GM23248 (cell line): ENCODE data around the gene MINDY4. TPM values are rescaled to one million over a fixed set of nuclear protein-coding genes. Genes with fewer than 3 reads are reported as not detected.

Source experiments
- DNase-seq: peaks from one replicate; pipeline ENCODE4 v3.0.0-alpha.2; 2015
- H2AFZ ChIP-seq: fragments of 200-600 bp; sonication (generic); 2 replicates; pipeline ENCODE4 v1.6.1; 2016; ENCODE audit warnings: antibody characterized with exemption
- H3F3A ChIP-seq: fragments of 200-600 bp; sonication (generic); 2 replicates; pipeline ENCODE4 v1.6.1; 2016; ENCODE audit warnings: mild to moderate bottlenecking, antibody characterized with exemption, mixed run types; ENCODE audit not compliant: insufficient read depth
- H3K27ac ChIP-seq: fragments of 200-600 bp; sonication (generic); 2 replicates; pipeline ENCODE4 v1.5.1; 2016; ENCODE audit warnings: mild to moderate bottlenecking
- H3K27me3 ChIP-seq: fragments of 200-600 bp; sonication (generic); replicated peaks from 2 replicates; pipeline ENCODE4 v1.6.1; 2016; ENCODE audit warnings: mild to moderate bottlenecking; ENCODE audit not compliant: insufficient read depth
- H3K36me3 ChIP-seq: fragments of 200-600 bp; sonication (generic); 2 replicates; pipeline ENCODE4 v1.6.1; 2016; ENCODE audit warnings: low read depth, mild to moderate bottlenecking
- H3K4me1 ChIP-seq: fragments of 200-600 bp; sonication (generic); 2 replicates; pipeline ENCODE4 v1.6.1; 2016; ENCODE audit warnings: mild to moderate bottlenecking; ENCODE audit not compliant: insufficient read depth
- H3K4me2 ChIP-seq: fragments of 200-600 bp; sonication (generic); one replicate; pipeline ENCODE4 v1.6.1; 2016; ENCODE audit warnings: mild to moderate bottlenecking; ENCODE audit not compliant: unreplicated experiment
- H3K4me3 ChIP-seq: fragments of 200-600 bp; sonication (generic); 2 replicates; pipeline ENCODE4 v1.5.1; 2016; ENCODE audit warnings: mild to moderate bottlenecking
- H3K79me2 ChIP-seq: fragments of 200-600 bp; sonication (generic); 2 replicates; pipeline ENCODE4 v1.6.1; 2016; ENCODE audit warnings: mild to moderate bottlenecking; ENCODE audit not compliant: insufficient read depth
- H3K9ac ChIP-seq: fragments of 200-600 bp; sonication (generic); 2 replicates; pipeline ENCODE4 v1.6.1; 2016; ENCODE audit warnings: mild to moderate bottlenecking
- H3K9me2 ChIP-seq: fragments of 200-600 bp; sonication (generic); 2 replicates; pipeline ENCODE4 v1.6.1; 2016; ENCODE audit warnings: mixed run types, mild to moderate bottlenecking, moderate library complexity; ENCODE audit not compliant: insufficient read depth
- H3K9me3 ChIP-seq: fragments of 200-600 bp; sonication (generic); one replicate; pipeline ENCODE4 v1.6.1; 2017; ENCODE audit warnings: low read depth
- H4K20me1 ChIP-seq: fragments of 200-600 bp; sonication (generic); 2 replicates; pipeline ENCODE4 v1.6.0; 2016; ENCODE audit not compliant: insufficient read depth
- EZH2 ChIP-seq: fragments of 200-600 bp; sonication (generic); IDR thresholded peaks from 2 replicates; pipeline ENCODE4 v1.6.1; 2018; ENCODE audit warnings: antibody characterized with exemption, mild to moderate bottlenecking; ENCODE audit not compliant: insufficient read depth, poor library complexity, severe bottlenecking
- EZH2phosphoT487 ChIP-seq: fragments of 200-600 bp; sonication (generic); IDR thresholded peaks from 2 replicates; pipeline ENCODE4 v1.6.1; 2018; ENCODE audit warnings: antibody characterized with exemption, moderate library complexity, mild to moderate bottlenecking, low read depth; ENCODE audit not compliant: insufficient read depth
- WGBS, 2 experiments: methylation state at CpG; one replicate each; pipeline ENCODE4 v1.1.6; 2015 to 2017; ENCODE audit warnings: low lambda C conversion rate in 2 of 2, low coverage in 1 of 2; ENCODE audit errors: missing lambda C conversion rate in 2 of 2; 5-methylcytosine and 5-hydroxymethylcytosine counted together
- in situ Hi-C: fragments of 300-500 bp; cut with MboI; formaldehyde crosslinking; loops from 2 replicates; pipeline ENCODE4 v1.15.0; 2020
- polyA plus RNA-seq: library from polyadenylated mRNA; unstranded; fragments of >200 nt; fragmentation: Nextera tagmentation; extraction: Ambion mirVana; gene quantifications from 2 replicates; pipeline ENCODE4 v1.2.1, GENCODE V29; 2016
- total RNA-seq: library from RNA; depleted of rRNA; stranded (reverse); fragments of >200 nt; shearing (Covaris generic); gene quantifications from 2 replicates; pipeline ENCODE4 v1.2.3, GENCODE V29; 2014

The MINDY4 gene
- total and polyA plus RNA-seq, 2 experiments from 2014 or later: 2.5 to 3.5 TPM

GRCh38 chr7:30909431-30909830 is 138.2 kb downstream of the MINDY4 start:
- TF ChIP-seq EZH2phosphoT487: no peak
- TF ChIP-seq EZH2: no peak
- Histone ChIP-seq H3K4me1 (peaks cover 30% of the 10 kb centered on the region), H3K9ac (no peak overlapping the region), H3K9me3 (no peaks in the 10 kb centered on the region), H3K9me2 (no peaks in the 10 kb centered on the region), H2AFZ (no peak overlapping the region), H3K4me3 (no peak overlapping the region), H3K79me2 (no peaks in the 10 kb centered on the region), H3K27me3 (no peaks in the 10 kb centered on the region), H3K27ac (no peak overlapping the region), H3K4me2 (no peak overlapping the region), H3F3A (no peaks in the 10 kb centered on the region), H4K20me1 (no peaks in the 10 kb centered on the region), H3K36me3 (no peaks in the 10 kb centered on the region)
- 97 to 99% methylated on average over 6 of the region's 6 CpGs for WGBS, 2 experiments
- in situ Hi-C loops: no loop called here
- no peak for DNase-seq

- H3K9me2 ChIP-seq: no peaks in the 10 kb centered on the region
- 0 out of 2 replicates have a peak, but pooled peaks cover 5% of the 10 kb centered on the region for H3F3A ChIP-seq
- no peak overlapping the region for H3K4me3 ChIP-seq
- in situ Hi-C loops: no loop called here
- no peak for DNase-seq
- no peak overlapping the region for H2AFZ ChIP-seq
- no peak overlapping the region for H3K4me2 ChIP-seq
- H3K9me3 ChIP-seq: no peaks in the 10 kb centered on the region
- no peak for TF ChIP-seq EZH2phosphoT487
- no peak for TF ChIP-seq EZH2
- no peaks in the 10 kb centered on the region for H3K36me3 ChIP-seq
- WGBS, 2 experiments: 79 to 82% methylated on average over 11 of the region's 11 CpGs
- no peak overlapping the region for H3K27ac ChIP-seq
- no peaks in the 10 kb centered on the region for H4K20me1 ChIP-seq
- peaks cover 40% of the 10 kb centered on the region for H3K4me1 ChIP-seq
- no peaks in the 10 kb centered on the region for H3K27me3 ChIP-seq
- H3K9ac ChIP-seq: no peak overlapping the region
- no peaks in the 10 kb centered on the region for H3K79me2 ChIP-seq
Observed at GRCh38 chr7:30910411-30911073, 139.3 kb downstream of the MINDY4 start.

- Histone ChIP-seq H4K20me1 (no peaks in the 10 kb centered on the region), H3K36me3 (no peaks in the 10 kb centered on the region), H3F3A (0 out of 2 replicates have a peak, but pooled peaks cover 5% of the 10 kb centered on the region), H2AFZ (no peak overlapping the region), H3K27me3 (no peaks in the 10 kb centered on the region), H3K79me2 (no peaks in the 10 kb centered on the region), H3K9me2 (no peaks in the 10 kb centered on the region), H3K4me1 (peaks cover 34% of the 10 kb centered on the region), H3K9me3 (no peaks in the 10 kb centered on the region), H3K4me3 (no peak overlapping the region), H3K9ac (no peak overlapping the region), H3K27ac (no peak overlapping the region), H3K4me2 (no peak overlapping the region)
- TF ChIP-seq EZH2phosphoT487: no peak
- no peak for TF ChIP-seq EZH2
- WGBS, 2 experiments: 52 to 60% methylated on average over 9 of the region's 11 CpGs
- in situ Hi-C loops: no loop called here
- no peak for DNase-seq
Observed at GRCh38 chr7:30911133-30911532, 139.9 kb downstream of the MINDY4 start.

GRCh38 chr7:30911561-30911969 is 140.3 kb downstream of the MINDY4 start, which contains the start of gene AQP1:
AQP1 (plus strand) TSS chr7:30911853; CDS start chr7:30911910, 57 bp downstream.
- H3K4me3 ChIP-seq: no peak within 1 kb of the TSS
- no peaks in the 10 kb centered on the region for H3K9me2 ChIP-seq
- H3K9me3 ChIP-seq: no peaks in the 10 kb centered on the region
- no peak within 1 kb of the TSS for H3K9ac ChIP-seq
- no peak within 1 kb of the TSS for H3K27ac ChIP-seq
- H2AFZ ChIP-seq: no peak within 1 kb of the TSS
- 27 to 32% methylated on average over 10 to 12 of the region's 12 CpGs for WGBS, 2 experiments
- H4K20me1 ChIP-seq: no peaks in the 10 kb centered on the region
- in situ Hi-C loops: no loop called here
- no peaks in the 10 kb centered on the region for H3K27me3 ChIP-seq
- TF ChIP-seq EZH2phosphoT487 (no peak), EZH2 (no peak)
- no peaks in the 10 kb centered on the region for H3K79me2 ChIP-seq
- no peak for DNase-seq
- no peaks in the 10 kb centered on the region for H3K36me3 ChIP-seq
- 0 out of 2 replicates have a peak, but pooled peaks cover 5% of the 10 kb centered on the region for H3F3A ChIP-seq
- H3K4me1 ChIP-seq: peaks cover 31% of the 10 kb centered on the region
- H3K4me2 ChIP-seq: no peak within 1 kb of the TSS
